HG02623 (cell line): ENCODE data around the gene NLGN1.

Experiments used
- ATAC-seq: cut with Tn5 transposase; IDR thresholded peaks from one replicate; pipeline ENCODE4 v1.9.1; 2021; ENCODE audit warnings: moderate library complexity; ENCODE audit not compliant: unreplicated experiment

NLGN1 gene

DNA sequence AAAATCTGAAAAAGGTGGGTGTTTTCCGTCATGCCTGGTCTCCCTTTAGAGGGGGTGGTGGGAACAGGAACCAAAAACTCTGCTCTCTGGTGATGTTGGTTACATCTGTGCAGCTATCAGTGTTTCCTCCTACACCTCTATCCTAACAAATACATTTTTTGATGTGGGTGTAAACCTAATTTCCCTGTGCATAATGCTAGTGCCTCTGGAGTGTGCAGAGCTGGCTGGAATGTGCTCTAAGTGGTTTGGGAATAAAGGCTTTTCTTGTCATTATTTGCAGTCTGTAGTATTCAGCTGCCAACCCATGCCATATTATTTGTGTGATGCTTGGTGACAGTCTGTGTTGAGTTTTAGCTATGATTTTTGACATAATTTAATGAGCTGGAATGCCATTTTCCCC, 547.6 kb downstream of the NLGN1 start:
- ATAC-seq = no peak

DNA sequence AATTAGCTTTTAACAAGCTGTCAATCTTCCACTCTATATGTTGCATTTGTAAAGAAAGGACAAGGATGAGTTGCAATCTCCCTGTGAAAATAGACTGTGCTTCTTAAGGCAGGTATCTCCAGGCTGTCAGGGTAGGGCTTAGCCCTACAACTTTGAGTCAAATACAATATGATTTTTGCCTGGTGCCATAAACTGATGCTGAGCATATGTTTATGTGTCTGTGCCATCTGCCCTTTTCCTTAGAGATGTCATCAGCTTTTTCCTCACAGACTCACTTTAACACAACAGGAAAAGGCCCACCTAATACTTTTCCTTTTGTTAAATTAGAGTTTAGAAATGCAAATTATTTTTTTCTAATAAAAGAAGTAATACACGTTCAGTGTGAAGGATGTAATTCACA, 548.3 kb downstream of the NLGN1 start:
- no peak for ATAC-seq

DNA sequence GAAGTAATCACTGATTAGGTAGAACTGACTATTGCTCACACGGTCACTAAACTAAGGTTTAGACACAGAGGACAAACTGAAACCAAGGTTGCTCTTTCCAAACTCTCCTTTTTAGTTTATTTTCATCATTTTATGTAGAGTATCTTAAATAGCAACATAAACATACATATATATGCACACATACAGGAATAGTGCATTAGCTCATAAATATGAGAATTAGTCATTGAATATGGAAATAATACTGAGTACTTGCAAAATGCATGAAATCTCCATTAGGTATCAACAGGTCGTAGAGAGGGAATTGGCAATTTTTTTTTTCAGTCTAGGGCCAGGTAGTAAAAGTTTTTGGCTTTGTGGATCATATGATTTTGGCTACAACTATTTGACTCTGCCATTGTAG, 557.1 kb downstream of the NLGN1 start:
- no peak for ATAC-seq

DNA sequence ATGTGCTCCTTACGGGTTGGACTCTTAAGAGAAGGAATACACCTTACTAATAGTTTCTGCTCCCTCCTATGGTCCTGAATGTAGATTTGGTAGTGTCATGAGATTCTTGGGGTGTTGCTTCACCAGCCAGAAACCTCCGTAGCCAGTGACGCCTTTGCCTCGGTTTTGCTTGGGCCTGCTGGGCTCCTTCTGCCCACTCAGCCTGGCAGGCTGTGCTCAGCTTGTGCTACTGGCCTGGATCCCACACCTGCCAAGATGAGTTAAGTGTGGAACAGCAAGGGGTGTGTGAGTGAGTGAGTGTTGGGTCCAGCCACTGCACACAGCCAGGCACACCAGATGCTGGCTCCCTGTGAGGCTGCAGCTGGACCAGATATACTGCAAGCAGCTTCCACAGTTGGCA, 560.1 kb downstream of the NLGN1 start:
- no peak for ATAC-seq

DNA sequence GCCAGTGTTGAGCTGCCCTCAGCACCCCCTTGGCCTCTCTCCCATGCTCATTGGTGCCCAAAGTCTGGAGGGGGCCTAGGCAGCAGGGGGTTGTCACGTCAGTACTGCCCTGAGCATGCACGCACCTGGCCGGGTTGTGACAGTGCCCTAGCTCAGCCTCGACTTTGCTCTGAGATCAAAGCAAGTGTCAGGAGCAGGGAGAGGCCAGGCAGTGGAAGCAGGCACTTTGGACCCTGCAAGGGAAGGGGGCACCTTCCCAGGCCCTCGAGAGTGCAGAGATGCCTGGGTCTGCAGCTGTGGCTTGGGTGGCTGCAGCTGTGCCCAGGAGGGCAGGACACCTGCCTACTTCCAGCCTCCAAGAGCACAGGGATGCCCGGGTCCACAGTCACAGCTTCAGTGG, 561.3 kb downstream of the NLGN1 start:
- no peak for ATAC-seq

DNA sequence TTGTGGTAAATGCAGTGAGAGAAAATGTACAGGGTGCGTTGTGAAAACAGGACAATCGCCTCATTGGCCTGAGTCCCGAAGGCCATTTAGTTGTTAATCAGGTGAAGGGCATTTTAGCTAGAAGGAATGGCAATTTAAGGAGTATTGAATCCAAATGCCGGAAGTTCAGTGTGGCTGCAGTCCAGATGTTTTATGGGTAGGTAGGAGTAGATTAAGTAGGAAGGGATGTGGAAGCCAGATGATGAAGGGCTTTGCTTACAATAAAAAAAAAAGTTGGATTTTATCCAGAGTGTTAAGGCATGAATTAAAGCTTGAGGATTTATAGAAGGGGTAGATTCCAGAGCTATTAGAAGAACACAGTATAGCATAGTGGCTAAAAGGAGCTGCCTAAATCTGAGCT, 572.7 kb downstream of the NLGN1 start:
- ATAC-seq = no peak

DNA sequence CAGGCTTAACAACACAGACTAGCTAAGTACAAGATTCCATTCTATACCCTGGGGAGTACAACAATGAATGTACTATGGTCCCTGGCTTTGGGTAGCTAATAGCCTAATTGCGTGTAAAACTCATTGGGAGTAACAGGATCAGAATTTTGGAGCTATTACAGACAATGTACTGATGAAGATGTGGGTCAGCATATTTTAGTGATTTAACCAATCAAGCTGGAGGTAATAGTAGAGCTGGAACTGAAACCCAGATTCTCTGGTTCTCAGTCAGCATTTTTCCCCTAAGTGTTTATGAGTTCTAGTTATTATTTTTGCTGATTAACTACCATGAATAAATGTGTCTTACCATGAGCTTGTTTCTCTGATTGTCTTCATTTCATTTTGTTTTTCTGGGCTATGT, 578.7 kb downstream of the NLGN1 start:
- no peak for ATAC-seq

DNA sequence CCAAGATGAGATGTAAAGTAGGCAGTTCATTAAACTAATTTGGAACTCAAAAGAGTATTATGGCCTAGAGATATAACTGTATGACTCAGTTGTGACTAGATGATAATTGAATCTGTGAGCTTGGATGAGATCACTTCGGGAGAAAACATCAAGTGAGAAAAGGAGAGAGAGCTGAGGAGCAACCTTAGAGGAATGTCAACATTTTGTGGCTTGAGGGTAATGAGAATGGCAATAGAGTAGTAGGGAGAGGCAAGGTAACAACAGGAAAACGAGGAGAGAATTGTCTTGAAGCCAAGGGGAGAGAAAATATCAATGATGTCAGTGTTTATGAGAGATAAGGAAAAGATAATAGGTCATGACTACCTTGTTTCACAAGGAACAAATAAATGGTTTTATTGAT, 580.2 kb downstream of the NLGN1 start:
- no peak for ATAC-seq

DNA sequence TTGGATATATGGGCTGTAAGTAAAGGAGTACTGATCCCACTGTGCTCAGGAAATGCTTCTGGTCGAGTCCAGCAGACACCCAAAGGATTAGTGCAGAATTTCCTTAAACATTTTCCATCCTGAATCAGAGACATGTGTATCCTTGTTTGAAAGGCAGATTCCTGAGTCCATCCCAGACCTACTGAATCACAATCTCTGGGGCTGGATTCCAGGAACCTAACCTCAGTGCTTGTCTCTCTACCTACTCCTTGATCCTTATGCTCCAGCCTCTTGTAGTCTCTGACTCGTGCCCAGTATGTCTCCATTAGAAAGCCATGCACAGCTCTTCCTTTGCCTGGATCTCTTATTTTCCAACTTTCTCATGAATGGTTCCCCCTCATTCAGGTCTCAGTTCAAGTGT, 585.8 kb downstream of the NLGN1 start:
- no peak for ATAC-seq

DNA sequence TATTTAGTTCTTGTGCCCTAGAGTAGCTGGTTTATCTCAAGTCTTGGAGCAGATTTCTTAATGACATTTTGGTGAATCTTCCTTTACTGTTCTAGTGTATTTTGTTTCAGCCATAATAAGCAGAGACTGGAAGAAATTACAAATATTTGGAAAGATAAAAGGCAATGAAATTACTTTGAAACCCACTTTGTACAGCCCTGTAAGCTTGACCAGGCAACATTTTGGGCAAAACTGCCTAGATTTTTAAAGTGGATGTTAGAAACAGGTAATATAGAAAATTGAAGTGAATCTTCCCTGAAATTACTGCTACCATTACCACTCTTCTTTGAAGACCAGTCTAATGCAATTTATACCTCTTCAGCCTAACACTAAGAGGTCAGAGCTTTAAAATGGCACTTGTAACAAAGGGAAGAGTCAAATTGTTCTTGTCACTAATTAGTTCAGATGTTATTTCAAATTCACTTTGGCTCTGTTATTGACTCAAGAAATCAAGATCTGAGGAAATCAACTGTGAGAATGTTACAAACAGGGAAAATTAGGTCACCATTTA, 589.4 kb downstream of the NLGN1 start:
- no peak for ATAC-seq

DNA sequence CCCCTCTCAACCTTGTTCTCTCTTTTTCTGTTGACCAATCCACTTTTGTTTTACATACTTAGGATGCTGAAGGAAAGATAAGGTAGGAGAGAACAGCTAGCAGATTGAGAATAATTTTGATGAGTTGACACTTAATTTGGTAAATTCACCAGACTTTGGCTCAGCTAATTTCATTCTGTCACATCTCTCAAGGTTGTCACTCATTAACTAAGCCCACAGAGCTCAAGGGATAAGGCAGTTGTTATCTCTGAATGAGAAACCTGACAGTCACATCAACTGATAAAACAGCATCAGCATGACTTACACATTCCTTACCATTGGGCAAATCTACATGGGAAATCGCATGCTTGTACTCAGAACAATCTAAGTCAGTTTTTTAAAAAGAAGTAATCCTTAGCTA, 591.4 kb downstream of the NLGN1 start:
- no peak for ATAC-seq

DNA sequence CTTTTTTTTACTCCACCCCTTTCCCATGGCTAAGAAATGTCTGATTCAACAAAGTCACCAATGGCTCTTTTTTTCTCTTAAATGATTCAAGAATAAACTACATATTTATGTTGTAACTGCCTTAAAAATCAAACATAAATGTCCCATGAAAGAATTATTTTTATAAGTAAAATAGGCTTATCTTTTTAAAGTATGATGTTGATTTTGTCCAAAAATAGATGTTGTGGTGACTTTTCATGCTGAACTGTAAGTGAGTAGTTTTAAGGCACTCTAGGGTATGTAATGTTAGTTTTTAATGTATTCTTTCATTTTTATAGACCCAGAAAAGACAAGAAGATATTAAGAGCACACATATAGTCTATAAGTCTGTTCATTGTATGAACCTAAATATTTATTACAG, 594.9 kb downstream of the NLGN1 start:
- ATAC-seq = no peak

DNA sequence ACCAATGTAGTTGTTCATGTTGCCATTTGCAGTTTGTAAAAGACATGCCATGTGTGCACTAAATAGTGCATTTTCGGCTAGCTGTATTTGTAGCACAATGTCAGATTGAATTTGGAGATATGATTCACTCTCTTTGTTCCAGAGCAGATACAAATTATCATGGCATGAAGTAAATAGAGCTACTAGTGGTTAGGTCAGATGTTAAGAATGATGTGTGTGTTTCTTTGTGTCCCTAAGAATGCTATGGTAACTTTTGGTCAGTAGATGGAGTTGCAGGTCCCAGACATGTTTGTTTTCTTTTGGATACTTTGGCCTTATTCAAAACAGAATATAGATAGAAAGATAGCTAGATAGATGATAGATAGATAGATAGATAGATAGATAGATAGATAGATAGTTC, 595.8 kb downstream of the NLGN1 start:
- no peak for ATAC-seq

DNA sequence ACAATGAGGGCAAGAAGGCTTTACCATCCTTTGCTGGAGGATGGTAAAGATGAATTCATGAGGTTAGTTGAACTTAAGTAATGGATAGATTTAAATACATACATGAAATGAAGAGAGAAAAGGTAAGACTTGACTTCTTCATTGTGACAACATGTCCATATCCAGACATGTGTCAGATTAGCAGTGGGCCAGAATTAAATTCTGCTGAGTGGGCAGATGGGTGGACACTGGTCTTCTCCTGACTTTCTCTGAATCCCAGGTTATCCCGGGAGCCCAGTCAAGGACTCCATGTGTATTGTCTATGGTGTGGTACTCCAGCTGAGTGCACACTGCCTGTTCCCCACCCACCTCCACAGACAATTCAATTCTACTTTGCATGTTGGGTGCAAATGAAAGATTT, 603.1 kb downstream of the NLGN1 start:
- no peak for ATAC-seq

DNA sequence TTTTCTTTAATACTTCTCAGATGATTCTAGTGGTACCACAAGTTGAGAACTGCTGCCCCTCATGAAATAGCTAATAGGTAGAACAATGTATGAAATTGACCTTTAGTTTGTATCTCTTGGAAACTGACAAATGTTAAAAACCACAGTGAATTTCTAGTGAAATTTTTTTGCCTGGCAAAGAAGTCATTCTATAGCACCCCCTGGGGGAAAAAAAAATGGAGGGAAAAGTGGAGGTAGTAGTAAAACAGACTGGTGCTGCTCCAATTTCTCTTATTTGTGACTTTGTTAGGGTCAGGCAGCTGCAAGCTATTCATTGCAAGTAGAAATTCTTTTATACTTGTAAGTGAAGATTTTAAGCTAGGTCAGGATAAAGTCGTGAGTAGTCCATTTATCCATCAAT, 605.0 kb downstream of the NLGN1 start:
- no peak for ATAC-seq

DNA sequence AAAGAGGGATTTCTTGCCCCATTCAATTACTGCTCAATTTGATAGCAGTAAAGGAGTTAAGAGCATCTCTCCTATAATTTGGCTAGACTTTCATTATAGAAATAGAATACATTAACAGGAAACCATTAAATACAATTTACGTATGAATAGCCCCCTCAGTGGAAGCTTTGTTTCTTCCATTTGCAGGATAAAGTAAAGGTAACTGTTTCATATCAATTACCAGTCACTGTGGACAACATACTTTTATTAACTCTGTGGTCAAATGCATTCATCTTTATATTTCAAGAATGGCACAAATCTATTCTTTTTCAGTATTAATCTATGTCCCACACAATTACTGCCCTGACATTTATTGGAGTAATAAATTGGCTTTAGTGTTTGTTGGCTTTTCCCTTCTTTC, 613.4 kb downstream of the NLGN1 start:
- ATAC-seq = no peak

DNA sequence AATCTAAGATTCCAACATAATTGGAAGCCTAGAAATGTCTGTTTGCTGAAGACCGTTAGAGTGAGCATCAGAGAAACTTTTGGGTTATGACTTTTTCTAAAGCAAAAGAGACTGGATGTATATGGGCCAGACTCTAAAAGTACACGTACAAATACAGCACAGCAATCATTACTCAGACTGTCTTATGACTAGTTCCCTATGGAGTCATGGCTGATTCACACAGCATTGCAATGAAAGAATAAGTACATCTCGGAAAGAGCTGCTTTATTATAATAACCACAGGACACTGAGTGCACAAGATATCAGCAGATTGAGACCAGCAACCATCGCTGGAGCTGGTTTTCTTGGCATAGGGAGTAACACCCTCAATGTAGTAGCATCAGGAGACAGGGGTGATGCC, 618.6 kb downstream of the NLGN1 start:
- ATAC-seq = no peak

DNA sequence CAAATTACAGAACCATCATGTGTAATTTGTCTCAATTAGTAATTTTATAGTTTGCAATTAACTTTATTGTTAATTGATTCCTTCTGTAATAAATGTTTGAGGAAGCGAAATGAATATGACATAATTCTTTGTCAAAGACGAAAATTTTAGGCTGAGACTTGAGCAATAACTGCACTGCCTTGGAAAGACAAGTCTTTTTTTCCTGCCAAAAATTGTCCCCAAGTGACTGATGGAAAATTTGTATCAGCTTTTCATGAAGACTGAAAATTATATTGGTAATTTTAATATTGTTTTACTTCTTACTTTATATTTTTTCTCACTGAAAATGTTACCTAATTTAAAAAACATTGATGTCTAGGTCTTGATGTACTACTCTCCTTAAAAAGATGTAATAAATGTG, 622.6 kb downstream of the NLGN1 start:
- no peak for ATAC-seq

DNA sequence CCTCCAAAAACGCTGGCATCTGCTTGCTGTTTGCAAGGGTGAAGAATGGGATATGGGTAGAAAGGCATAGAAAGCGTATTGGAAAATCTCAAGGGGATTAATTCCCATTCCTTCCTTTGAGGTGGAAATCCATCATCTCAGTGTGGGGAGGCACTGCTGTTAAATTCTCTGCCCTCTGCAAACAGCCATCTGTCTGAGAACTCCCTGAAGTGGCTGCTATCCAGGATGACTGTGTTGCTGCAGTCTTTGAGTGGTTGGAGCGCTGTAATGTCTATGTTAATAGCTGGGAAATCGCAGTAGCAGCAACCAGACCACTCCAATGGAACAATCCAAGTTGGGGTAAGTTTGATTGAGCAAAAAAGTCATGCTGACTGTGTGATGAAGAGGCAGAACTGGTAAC, 625.9 kb downstream of the NLGN1 start:
- no peak for ATAC-seq

DNA sequence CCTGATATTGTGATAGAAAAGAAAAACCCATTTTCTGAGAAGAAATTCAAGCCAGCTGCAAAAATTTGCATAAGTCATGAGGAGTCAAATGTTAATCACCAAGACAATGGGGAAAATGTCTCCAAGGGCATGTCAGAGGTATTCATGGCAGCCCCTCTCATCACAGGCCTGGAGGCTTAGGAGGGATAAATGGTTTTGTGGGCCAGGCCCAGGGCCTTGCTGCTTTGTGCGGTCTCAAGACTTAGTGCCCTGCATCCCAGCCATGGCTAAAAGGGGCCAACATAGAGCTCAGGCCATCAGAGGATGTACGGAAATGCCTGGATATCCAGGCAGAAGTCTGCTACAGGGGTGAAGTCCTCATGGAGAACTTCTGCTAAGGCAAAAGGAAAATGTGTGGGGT, 631.1 kb downstream of the NLGN1 start:
- ATAC-seq = no peak

DNA sequence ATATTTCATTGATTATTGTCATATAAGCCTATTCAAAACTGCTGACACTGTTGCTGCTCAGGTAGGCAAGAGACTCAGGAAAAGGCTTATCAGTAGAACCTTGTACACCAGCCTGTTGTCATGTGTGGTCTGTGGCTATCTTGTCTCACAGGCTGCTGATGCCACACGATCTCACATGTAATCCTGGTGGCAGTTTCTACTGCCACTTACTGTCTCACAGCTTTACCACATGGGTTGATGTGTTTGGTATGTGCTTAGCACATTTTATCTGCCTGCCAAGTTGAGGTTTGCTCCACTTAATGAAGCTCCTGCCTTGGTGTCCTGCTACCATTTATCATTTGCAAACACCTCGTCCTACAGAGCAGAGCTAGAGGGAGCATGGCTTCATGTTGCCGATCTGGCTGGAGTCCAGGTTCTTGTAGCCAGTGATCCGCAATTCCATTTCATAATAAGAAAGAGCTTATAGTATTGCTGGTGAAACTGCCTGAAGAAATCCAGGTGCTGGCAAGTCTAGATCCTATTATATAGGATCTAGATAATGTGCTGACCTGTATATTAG, 637.9 kb downstream of the NLGN1 start:
- no peak for ATAC-seq

DNA sequence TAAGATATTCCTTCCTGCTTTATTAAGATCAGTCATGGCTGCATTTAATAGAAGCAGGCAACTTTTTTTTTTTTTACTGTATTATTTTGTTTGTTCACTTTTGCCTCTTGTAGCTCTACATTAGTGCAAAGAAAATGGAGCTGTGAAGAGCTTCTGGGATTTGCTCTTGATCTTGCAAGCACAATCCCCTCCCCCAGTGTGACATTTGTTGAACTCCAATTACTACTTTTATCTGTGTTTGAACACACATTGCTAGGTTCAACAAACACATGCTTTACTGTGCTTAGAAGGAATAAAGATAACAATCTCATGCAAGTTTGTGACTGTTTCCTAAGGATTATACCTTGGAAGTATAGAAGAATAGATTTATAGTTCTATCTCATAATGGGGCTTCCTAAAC, 648.8 kb downstream of the NLGN1 start:
- ATAC-seq = no peak

DNA sequence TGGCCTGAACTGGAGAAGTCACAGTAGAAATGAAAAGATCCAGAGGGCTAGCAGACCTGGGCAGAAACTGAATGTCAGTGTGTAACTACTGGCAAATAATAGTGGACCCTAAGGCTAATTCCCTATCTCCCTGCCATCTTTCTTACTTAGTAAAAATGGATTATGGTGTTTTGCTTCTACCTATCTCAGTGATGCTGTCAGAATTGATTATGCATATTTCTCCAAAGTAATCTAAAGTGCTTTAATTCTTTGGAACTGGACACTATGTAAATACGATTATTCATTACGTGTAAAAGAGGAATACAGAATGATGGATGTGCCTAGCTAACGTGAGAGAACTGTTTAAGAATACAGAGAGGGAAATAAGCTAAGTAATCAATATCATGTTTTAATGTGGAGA, 651.9 kb downstream of the NLGN1 start:
- ATAC-seq = no peak

DNA sequence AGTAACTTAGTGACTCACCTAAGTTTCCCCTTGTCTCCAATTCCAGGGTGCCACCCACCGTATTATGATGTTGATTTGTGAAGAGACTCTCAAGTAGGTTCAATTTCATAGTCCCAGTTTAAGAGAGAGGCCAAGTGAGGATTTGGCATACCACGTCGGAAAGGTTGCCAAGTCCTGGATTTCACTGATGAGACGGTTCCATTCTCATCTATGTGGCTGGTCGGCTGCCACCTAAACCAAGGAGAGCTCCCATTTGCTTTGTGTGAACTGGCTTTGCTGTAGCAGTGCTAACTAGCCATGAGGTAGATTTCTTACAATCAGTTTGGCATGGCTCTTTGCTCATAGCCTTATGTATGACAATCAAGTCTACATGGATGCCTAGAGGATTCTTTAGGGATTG, 653.6 kb downstream of the NLGN1 start:
- ATAC-seq = no peak
